Stimulated activated CD4-positive, alpha-beta T cell treated with anti-CD3 and anti-CD28 coated beads, Interleukin-2, amount 100 ng/mL, for 4 hours (primary cell): ENCODE results near the gene FYCO1.

ENCODE experiments used
- DNase-seq: peaks from one replicate; pipeline ENCODE4 v3.0.0-alpha.2; 2020; ENCODE audit warnings: low read depth

The FYCO1 gene

DNA sequence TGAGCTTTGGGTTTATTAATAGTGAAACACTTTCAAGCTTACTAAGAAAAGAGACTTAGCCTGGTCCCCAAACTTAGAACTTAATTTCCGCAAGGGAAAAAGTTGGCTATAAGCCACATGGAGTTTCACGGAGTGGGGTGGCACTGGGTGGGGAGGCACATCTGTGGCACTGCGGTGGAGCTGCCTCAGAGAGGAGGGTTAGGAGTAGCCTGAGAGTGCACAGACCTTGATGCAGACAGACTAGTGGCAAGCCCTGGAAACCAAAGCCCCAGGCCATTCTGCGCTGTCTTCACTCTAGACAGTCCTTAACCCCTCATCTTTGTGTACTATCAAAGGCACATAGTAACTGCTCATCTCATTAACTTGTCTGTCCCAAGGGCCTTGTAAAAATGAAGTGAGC is 30.4 kb downstream of the FYCO1 start:
- no peak for DNase-seq

GRCh38 chr3:45964139-45964538 is 31.5 kb downstream of the FYCO1 start:
- DNase-seq: no peak

DNA sequence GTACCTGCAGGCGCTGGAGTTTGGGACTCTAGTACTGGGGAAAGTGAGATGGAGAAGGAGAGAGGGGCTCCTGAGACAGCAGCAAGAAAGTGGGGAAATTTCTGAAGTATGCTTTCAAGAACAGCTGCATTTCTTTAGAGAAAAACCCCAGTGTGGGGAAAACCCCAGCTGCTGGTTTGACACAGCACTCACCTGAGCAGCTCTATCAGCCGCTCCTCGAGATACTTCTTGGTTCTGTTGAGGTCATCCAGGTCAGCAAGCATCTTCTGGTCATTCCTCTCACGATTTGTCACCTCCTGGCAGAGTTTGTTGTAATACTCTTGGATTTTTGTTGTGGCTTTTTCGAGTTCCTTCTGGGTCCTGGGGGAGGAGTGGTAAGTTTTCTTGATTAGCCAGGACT is 33.6 kb downstream of the FYCO1 start:
- no peak for DNase-seq

GRCh38 chr3:45960289-45960688 is 35.3 kb downstream of the FYCO1 start:
- no peak for DNase-seq

GRCh38 chr3:45959201-45959600 is 36.4 kb downstream of the FYCO1 start:
- DNase-seq: no peak

DNA sequence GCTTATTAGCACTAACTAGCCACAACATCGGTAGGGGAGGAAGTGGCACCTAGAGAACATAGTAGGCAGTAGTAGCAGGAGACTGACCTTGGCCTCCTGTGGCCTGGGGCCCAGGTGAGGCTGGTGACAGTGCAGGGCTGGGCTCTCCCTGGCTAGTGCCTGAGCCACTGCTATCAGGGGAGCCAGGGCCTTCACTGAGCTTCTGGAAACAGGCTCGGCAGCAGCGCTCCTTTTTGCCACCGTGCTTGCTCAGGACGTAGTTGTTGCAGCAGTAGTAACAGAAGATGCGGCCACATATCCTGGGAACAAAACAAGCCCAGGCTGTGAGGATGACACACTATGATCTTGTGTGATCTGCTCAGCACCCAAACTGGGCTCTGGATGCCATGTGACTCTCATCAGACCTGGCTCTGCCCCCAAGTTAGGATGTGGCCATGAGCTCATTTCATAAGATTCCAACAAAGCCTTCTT is 37.3 kb downstream of the FYCO1 start:
- DNase-seq: no peak

- no peak for DNase-seq
Measured at GRCh38 chr3:45957586-45957985, 38.0 kb downstream of the FYCO1 start.

DNA sequence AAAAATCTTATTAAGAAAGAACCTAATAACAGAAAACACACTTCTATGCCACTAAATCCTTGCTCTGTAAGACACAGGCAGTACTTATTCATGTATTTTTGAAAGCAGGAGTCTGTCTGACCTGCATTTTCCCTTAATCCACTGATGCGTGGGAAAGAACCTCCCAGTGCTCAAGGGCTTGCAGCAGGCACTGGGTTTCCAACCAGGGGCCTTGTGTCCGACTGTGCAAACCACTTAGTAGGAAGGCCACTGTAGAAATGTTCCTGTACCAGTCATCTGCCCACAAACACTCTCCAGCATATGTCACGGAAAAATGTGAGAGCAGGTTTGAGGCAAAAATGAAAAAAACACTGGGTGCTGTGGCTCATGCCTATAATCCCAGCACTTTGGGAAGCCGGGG is 39.9 kb downstream of the FYCO1 start:
- no peak for DNase-seq

DNA sequence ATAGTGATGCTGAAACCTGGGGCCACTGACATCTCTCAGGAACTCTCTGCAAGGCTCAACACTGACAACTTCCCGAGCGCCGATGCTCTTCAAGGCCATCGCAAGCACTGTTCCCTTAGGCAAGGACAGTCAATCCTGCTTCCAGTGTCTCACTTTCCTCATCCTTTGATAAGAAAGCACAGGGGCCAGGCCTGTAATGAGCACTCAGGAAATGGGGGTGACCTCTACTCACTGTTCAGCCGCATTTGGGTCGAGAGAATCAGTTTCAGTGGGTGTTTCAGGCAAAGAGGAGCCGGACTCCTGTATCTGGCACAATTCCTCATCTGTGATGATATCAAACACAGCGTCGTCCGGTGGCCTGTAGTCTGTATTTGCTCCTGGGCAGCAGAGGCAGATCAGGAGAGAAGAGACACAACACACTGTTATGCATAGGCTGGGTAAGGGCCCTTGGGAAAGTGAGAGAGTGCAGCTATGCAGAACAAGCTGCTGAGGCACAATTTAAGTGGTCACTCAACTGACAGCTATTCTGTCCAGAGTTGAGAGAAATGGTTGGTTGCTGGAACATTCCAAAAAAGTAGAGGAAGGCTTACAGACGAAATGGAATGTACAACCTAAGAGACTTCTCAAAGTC is 40.5 kb downstream of the FYCO1 start:
- no peak for DNase-seq

- DNase-seq: no peak
Measured at GRCh38 chr3:45954306-45954705, 41.3 kb downstream of the FYCO1 start.

DNA sequence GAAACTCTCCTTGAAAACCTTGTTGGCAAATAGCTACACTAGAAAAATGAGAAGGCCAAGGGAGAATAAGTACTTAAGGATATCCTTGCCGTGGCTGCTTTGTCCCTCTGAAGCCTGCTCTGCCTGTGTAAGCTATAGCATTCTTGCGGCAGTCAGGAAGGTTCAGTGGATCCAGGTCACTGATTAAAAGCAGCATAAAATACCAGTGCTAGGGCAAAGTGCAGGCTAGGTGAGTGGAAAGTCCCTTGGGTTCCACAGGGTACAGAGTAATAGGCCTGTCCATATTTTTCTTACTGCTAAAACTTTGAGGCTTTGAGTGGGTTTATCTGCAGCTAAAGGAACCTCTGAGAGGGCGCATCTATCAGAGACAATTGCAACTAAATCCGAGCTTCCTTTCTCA is 42.1 kb downstream of the FYCO1 start:
- no peak for DNase-seq

DNA sequence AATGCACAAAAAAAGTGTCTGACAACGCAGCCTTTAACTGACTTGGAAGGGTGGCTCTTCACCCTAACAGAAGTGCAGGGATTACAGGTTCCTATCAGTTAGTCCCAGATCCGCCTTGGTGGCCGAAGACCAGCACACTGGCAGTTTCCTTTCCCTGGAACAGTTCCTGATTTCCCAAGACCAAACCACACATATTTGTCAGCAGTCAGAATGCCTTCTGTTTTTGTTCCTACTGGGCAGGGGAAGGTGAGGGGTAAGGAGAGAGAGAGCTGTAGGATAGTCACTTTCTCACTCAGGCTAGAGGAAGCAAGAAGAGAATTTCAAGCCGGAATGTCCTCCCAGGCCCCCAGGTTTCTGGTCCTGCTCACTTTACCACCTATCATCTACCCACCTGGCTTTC is 43.2 kb downstream of the FYCO1 start:
- no peak for DNase-seq

GRCh38 chr3:45951946-45952345 is 43.7 kb downstream of the FYCO1 start:
- no peak for DNase-seq

DNA sequence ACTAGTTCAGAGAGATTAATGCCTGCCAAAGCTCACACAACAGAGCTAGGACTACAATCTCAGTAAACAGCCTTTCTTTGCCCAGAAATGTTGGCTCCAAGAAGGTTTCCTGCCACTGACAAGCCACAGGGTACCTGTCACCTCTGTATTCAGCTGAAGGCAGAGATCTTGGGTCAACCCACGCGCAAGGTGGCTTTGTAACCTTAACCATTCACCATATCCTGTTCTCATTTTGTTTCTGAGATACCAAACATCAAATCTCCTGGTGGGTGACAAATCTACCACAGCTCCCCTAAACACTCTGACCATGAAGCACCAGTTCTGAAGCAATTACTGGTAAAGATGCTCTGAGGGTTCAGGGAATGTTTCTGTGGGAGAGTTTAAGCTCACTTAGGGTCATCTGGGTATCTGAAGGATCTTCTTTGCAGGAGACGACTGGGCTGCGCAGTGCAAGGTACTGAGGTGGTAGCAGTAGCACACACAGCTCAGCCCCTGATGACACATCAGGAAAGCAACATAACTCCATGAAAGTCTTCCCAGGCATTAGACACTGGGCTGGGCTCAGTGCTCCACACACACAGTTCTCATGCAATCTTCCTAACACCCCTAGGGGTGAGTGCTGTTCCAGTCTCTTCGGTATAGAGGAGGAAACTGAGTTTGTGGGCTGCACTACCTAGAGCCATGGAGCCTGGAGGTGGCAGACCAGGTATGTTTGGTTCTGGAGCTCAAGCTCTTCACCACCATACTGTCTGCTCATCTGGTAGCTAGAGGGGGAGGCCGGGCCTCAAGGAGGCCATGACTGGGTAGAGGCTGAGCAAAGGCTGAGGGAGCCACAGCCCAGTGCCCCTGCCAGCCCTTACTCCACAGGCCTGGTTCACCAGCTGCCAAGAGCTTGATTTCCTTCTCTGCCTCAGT is 44.7 kb downstream of the FYCO1 start:
- DNase-seq: no peak

- no peak for DNase-seq
Measured at GRCh38 chr3:45950131-45950530, 45.5 kb downstream of the FYCO1 start.

GRCh38 chr3:45949432-45949831 is 46.2 kb downstream of the FYCO1 start:
- no peak for DNase-seq

DNA sequence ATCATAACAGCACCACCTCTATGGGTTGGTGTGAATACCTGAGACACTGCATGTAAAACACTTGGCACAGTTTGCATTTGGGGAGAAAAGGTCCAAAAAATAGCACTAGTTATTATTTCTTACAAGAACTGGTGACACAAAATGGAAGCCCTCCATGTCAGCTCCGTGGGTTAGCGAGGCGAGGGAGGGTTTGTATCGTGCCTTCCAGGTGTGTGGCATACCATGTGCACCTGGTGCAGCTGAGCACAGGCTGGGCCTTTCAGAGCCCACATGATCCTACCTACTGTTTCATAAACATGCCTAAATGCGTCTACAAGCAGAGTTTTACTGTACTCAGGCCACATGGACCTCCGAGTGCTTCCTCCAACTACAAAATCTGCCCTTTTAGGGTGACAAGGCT is 46.7 kb downstream of the FYCO1 start:
- DNase-seq: no peak

- DNase-seq: no peak
Measured at GRCh38 chr3:45948311-45948781, 47.3 kb downstream of the FYCO1 start.

DNA sequence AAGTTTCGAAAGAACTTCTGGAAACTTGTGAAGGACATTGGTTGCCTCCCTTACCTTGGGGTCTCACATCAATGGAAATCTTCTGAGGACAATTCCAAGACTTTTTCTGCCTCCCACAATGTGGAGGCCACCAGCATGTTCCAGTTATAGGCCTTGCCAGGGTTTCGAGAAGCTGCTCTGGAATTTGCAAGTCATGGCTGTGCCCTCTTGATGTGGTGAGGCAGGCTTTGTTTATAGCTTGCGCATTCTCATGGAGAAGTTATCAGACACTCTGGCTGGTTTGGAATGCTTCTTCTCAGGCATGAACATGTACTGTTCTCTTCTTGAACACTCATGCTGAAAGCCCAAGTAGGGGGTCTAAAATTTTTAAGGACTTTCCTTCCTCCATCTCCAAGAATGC is 48.3 kb downstream of the FYCO1 start:
- no peak for DNase-seq

- DNase-seq: no peak
Measured at GRCh38 chr3:45946875-45947274, 48.7 kb downstream of the FYCO1 start.

GRCh38 chr3:45946307-45946706 is 49.3 kb downstream of the FYCO1 start:
- DNase-seq: no peak

DNA sequence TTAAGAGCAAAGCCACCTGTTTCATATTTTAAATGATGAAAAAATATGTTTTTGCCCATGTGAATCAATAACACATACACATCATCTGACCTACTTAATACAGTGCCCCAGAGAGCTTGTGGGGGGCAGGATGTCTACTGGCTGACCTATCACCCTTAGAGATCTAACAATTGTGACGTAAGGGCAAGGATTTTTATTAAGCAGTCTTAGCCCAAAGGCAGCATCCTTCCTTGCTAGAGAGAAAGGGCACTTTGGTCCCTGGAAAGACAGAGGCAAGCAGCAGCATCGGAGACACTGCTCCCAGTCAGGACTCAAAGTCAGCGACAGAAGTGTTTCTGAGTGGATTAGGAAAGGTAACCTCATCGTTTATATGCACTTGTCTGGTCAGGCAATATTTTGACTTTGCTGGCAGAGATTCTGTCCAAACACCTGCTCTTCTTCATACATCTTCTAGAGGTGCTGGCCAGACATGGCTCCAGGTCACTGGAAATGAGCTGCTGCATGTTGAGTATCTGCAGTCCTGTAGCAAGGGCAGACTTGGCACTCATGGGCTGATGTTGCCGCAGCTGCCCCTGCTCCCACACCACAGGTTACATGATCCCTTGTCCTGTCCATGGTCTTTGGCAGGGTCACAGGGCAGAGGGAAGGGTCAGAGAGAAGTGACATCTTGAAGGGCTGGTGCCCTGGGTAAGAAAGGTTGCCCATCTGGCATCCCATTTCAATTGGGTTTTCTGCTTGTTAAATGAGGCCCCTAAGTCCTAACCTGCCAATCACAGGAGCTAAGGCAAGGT is 50.6 kb downstream of the FYCO1 start:
- DNase-seq: no peak
